ENCODE results near the gene CHCHD4. TPM values are rescaled to one million over a fixed set of nuclear protein-coding genes. Genes with fewer than 3 reads are reported as not detected.

The CHCHD4 gene
- 10 to 100 TPM; 27.6 to 30.2 TPM for total RNA-seq

GRCh38 chr3:14124615-14125192, at the start of gene CHCHD4, which contains the start of gene TMEM43:
TSS of gene CHCHD4 (minus strand) at chr3:14124870. CDS start at chr3:14124676, 194 bp downstream.
TSS of gene TMEM43 (plus strand) at chr3:14125052. CDS start at chr3:14125194, 142 bp downstream.
- Mint-ChIP-seq H3K36me3 (ENCODE audit: low read depth) (peaks cover 65% of the 10 kb centered on the region), H3K9me3 (no peaks in the 10 kb centered on the region), H3K27ac (peak within 1 kb of the TSS; percentile 93), H3K27me3 (no peaks in the 10 kb centered on the region), H3K4me1 (ENCODE audit: low read depth) (peaks cover 51% of the 10 kb centered on the region), H3K4me3 (peak within 1 kb of the TSS; percentile 95)
- peak; percentile 93 for ATAC-seq
- DNase-seq, result peak; percentile 99
- ChIA-PET CTCF (interaction anchor here (0.8 to 4.0 kb wide), 10 partner anchors 13 to 778 kb away, joined by 3 to 33 read pairs (median 5); partner anchors contain the start of genes LSM3 and XPC), POLR2A (interaction anchor here (0.8 to 4.1 kb wide), 12 partner anchors 8 to 233 kb away, joined by 3 to 39 read pairs (median 5); partner anchors contain the start of genes LSM3 and XPC)
- no peak for TF ChIP-seq CTCF (IDR thresholded peaks at IDR 0.05)
- intact Hi-C loops (cut with micrococcal nuclease), result loop anchor here (2.0 to 5.0 kb wide), 3 partner anchors 20 to 227 kb away; partner anchors contain the start of genes LSM3 and XPC

GRCh38 chr3:14172496-14172895, 47.8 kb upstream of the CHCHD4 start:
- ATAC-seq (no peak), DNase-seq (no peak)
- TF ChIP-seq CTCF (IDR thresholded peaks at IDR 0.05), result no peak
- H3K9me3 Mint-ChIP-seq, result no peaks in the 10 kb centered on the region
- CTCF ChIA-PET, result interaction anchor here (2.3 kb wide), 1 partner anchor 32 kb away, joined by 7 read pairs; no protein-coding TSS in a partner anchor
- POLR2A ChIA-PET, result interaction anchor here (0.6 kb wide), 1 partner anchor 47 kb away, joined by 3 read pairs; no protein-coding TSS in a partner anchor
- H3K4me1 Mint-ChIP-seq (ENCODE audit: low read depth), result peaks cover 52% of the 10 kb centered on the region
- intact Hi-C loops (cut with micrococcal nuclease), result no loop called here
- H3K36me3 Mint-ChIP-seq (ENCODE audit: low read depth), result peaks cover 39% of the 10 kb centered on the region
- H3K27me3 Mint-ChIP-seq, result no peaks in the 10 kb centered on the region
- no peak overlapping the region for H3K4me3 Mint-ChIP-seq
- H3K27ac Mint-ChIP-seq, result no peak overlapping the region

GRCh38 chr3:14170531-14171159, 46.0 kb upstream of the CHCHD4 start:
- POLR2A ChIA-PET, result interaction anchor here (0.5 to 1.0 kb wide), 2 partner anchors 8 to 21 kb away, joined by 3 read pairs; partner anchors contain the start of gene LSM3
- peaks cover 50% of the 10 kb centered on the region for H3K36me3 Mint-ChIP-seq (ENCODE audit: low read depth)

GRCh38 chr3:14169871-14170270, 45.2 kb upstream of the CHCHD4 start:
- no peak for TF ChIP-seq CTCF (IDR thresholded peaks at IDR 0.05)
- no peak overlapping the region for H3K27ac Mint-ChIP-seq
- intact Hi-C loops (cut with micrococcal nuclease), result no loop called here

More at GRCh38 chr3:14170531-14171159, 46.0 kb upstream of the CHCHD4 start:
- Mint-ChIP-seq H3K27me3 (no peaks in the 10 kb centered on the region), H3K4me3 (no peak overlapping the region), H3K27ac (peak overlapping the region; percentile 11), H3K4me1 (ENCODE audit: low read depth) (peaks cover 38% of the 10 kb centered on the region), H3K9me3 (no peaks in the 10 kb centered on the region)
- CTCF ChIA-PET, result interaction anchor here (1.0 to 1.4 kb wide), 4 partner anchors 12 to 33 kb away, joined by 3 to 4 read pairs (median 3); no protein-coding TSS in a partner anchor
- no peak for ATAC-seq
- TF ChIP-seq CTCF (IDR thresholded peaks at IDR 0.05), result no peak
- intact Hi-C loops (cut with micrococcal nuclease), result no loop called here
- no peak for DNase-seq

More at GRCh38 chr3:14169871-14170270, 45.2 kb upstream of the CHCHD4 start:
- ChIA-PET POLR2A (interaction anchor here (1.0 kb wide), 1 partner anchor 9 kb away, joined by 3 read pairs; the partner anchor contains the start of gene LSM3), CTCF (interaction anchor here (1.0 to 1.4 kb wide), 3 partner anchors 11 to 33 kb away, joined by 3 read pairs; no protein-coding TSS in a partner anchor)
- no peaks in the 10 kb centered on the region for H3K27me3 Mint-ChIP-seq
- ATAC-seq (no peak), DNase-seq (no peak)
- no peak overlapping the region for H3K4me3 Mint-ChIP-seq
- H3K4me1 Mint-ChIP-seq (ENCODE audit: low read depth), result peaks cover 31% of the 10 kb centered on the region
- H3K9me3 Mint-ChIP-seq, result no peaks in the 10 kb centered on the region
- peaks cover 57% of the 10 kb centered on the region for H3K36me3 Mint-ChIP-seq (ENCODE audit: low read depth)

Measured in activated CD8-positive, alpha-beta T cell treated with anti-CD3 and anti-CD28 coated beads for 36 hours (primary cell).